C4-2B (cell line): ENCODE results near the gene NDUFA12.

Experiments
- ZFX ChIP-seq: fragments of 450-650 bp; IDR thresholded peaks from 2 replicates; pipeline ENCODE4 v1.6.1; 2017
- TF ChIP-seq, protein P1 (sequence below): fragments of 450-650 bp; conservative IDR thresholded peaks from 2 replicates; pipeline ENCODE4 v1.5.1; 2017; ENCODE audit warnings: mild to moderate bottlenecking

DNA sequence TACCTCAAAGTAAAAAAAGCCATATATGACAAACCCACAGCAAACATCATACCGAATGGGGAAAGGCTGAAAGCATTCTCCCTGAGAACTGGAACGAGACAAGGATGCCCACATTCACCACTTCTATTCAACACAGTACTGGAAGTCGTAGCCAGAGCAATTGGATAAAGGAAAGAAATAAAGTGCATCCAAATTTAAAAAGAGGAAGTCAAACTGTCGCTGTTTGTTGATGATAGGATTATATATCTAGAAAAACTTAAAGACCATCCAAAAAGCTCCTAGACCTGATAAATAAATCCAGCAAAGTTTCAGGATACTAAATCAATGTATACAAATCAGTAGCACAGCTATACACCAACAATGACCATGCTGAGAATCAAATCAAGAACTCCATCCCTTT is 5.2 kb downstream of the NDUFA12 start:
- TF ChIP-seq, protein P1, sequence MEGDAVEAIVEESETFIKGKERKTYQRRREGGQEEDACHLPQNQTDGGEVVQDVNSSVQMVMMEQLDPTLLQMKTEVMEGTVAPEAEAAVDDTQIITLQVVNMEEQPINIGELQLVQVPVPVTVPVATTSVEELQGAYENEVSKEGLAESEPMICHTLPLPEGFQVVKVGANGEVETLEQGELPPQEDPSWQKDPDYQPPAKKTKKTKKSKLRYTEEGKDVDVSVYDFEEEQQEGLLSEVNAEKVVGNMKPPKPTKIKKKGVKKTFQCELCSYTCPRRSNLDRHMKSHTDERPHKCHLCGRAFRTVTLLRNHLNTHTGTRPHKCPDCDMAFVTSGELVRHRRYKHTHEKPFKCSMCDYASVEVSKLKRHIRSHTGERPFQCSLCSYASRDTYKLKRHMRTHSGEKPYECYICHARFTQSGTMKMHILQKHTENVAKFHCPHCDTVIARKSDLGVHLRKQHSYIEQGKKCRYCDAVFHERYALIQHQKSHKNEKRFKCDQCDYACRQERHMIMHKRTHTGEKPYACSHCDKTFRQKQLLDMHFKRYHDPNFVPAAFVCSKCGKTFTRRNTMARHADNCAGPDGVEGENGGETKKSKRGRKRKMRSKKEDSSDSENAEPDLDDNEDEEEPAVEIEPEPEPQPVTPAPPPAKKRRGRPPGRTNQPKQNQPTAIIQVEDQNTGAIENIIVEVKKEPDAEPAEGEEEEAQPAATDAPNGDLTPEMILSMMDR, result no peak
- TF ChIP-seq ZFX, result no peak
